Suprapubic skin (tissue), 4 donors: ENCODE measurements around the gene RASSF9.

Experiments
- POLR2A ChIP-seq, 2 donors: fragments of 450-650 bp; IDR thresholded peaks; one replicate each; pipeline ENCODE4 v1.6.1; 2017; ENCODE audit warnings: antibody characterized with exemption in 2 of 2, mild to moderate bottlenecking in 2 of 2, moderate library complexity in 2 of 2
- POLR2AphosphoS5 ChIP-seq, 3 donors: sonication (generic); formaldehyde crosslinking; IDR thresholded peaks; one replicate each; pipeline ENCODE4 v1.6.1; 2017; ENCODE audit warnings: antibody characterized with exemption in 3 of 3
- TF ChIP-seq, protein P1 (sequence below), 2 donors: fragments of 200-600 bp in 1 of 2; fragments of 450-650 bp in 1 of 2; sonication (generic) in 1 of 2; IDR thresholded peaks; one replicate each; pipeline ENCODE4 v1.5.1; 2016 to 2019; ENCODE audit warnings: antibody characterized with exemption in 2 of 2, mild to moderate bottlenecking in 1 of 2, moderate library complexity in 1 of 2

DNA sequence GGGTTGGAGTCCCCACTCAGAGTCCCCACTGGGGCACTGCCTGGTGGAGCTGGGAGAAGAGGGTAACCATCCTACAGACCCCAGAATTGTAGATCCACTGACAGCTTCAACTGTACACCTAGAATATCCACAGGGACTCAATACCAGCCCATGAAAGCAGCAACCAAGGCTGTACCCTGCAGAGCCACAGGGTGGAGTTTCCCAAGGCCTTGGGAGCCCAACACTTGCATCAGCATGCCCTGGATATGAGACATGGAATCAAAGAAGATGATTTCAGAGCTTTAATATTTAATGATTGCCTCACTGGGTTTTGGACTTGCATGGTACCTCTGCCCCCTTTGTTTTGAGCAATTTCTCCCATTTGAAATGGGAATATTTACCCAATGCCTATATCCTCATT lies 80.4 kb downstream of the RASSF9 start:
- TF ChIP-seq POLR2A (IDR thresholded peaks at IDR 0.05) = no peak
- TF ChIP-seq, protein P1, sequence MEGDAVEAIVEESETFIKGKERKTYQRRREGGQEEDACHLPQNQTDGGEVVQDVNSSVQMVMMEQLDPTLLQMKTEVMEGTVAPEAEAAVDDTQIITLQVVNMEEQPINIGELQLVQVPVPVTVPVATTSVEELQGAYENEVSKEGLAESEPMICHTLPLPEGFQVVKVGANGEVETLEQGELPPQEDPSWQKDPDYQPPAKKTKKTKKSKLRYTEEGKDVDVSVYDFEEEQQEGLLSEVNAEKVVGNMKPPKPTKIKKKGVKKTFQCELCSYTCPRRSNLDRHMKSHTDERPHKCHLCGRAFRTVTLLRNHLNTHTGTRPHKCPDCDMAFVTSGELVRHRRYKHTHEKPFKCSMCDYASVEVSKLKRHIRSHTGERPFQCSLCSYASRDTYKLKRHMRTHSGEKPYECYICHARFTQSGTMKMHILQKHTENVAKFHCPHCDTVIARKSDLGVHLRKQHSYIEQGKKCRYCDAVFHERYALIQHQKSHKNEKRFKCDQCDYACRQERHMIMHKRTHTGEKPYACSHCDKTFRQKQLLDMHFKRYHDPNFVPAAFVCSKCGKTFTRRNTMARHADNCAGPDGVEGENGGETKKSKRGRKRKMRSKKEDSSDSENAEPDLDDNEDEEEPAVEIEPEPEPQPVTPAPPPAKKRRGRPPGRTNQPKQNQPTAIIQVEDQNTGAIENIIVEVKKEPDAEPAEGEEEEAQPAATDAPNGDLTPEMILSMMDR (IDR thresholded peaks at IDR 0.05) = no peak
- no peak for TF ChIP-seq POLR2AphosphoS5 (IDR thresholded peaks at IDR 0.05)
